Activated T-helper 17 cell treated with anti-CD3 and anti-CD28 coated beads, Interleukin-2, amount 50 U/mL, for 72 hours (primary cell): ENCODE measurements around the gene TMEM115. TPM values are rescaled to one million over a fixed set of nuclear protein-coding genes. Genes with fewer than 3 reads are reported as not detected.
A peak's percentile ranks its signal among the peaks of the same experiment; 100 is the strongest.

Experiments used
- ATAC-seq: fragments of 150-1000 bp; cut with Tn5 transposase; replicated peaks from 2 replicates; pipeline ENCODE4 v1.10.0; 2021; ENCODE audit warnings: mild to moderate bottlenecking, moderate library complexity
- H3K27ac Mint-ChIP-seq: one replicate; pipeline ENCODE4 v1.8.0; 2022; ENCODE audit warnings: mixed read lengths
- H3K27me3 Mint-ChIP-seq: one replicate; pipeline ENCODE4 v1.8.0; 2022; ENCODE audit warnings: mixed read lengths
- H3K36me3 Mint-ChIP-seq: one replicate; pipeline ENCODE4 v1.8.0; 2022; ENCODE audit warnings: low read depth, mild to moderate bottlenecking, mixed read lengths
- H3K4me1 Mint-ChIP-seq: one replicate; pipeline ENCODE4 v1.8.0; 2022; ENCODE audit warnings: mixed read lengths
- H3K4me3 Mint-ChIP-seq: one replicate; pipeline ENCODE4 v1.8.0; 2022; ENCODE audit warnings: mild to moderate bottlenecking, mixed read lengths
- H3K9me3 Mint-ChIP-seq: one replicate; pipeline ENCODE4 v1.8.0; 2022; ENCODE audit warnings: mixed read lengths
- total RNA-seq, 2 donors: library from RNA; stranded (reverse); gene quantifications; one replicate each; pipeline ENCODE4 v1.2.3, GENCODE V29; 2022

Gene TMEM115
- total RNA-seq, 2 donors from 2014 or later = 14.3 to 21.9 TPM

GRCh38 chr3:50352781-50353180, 6.5 kb downstream of the TMEM115 start:
- H3K9me3 Mint-ChIP-seq = no peaks in the 10 kb centered on the region
- peaks cover 17% of the 10 kb centered on the region for H3K4me1 Mint-ChIP-seq
- peaks cover 84% of the 10 kb centered on the region for H3K36me3 Mint-ChIP-seq
- H3K27me3 Mint-ChIP-seq = no peaks in the 10 kb centered on the region
- H3K27ac Mint-ChIP-seq = no peak overlapping the region
- H3K4me3 Mint-ChIP-seq = peak overlapping the region; percentile 16
- no peak for ATAC-seq

GRCh38 chr3:50351323-50351697, 8.0 kb downstream of the TMEM115 start:
- peak; percentile 9 for ATAC-seq
- H3K9me3 Mint-ChIP-seq = no peaks in the 10 kb centered on the region
- peaks cover 87% of the 10 kb centered on the region for H3K36me3 Mint-ChIP-seq
- H3K27ac Mint-ChIP-seq = peak overlapping the region; percentile 97
- no peaks in the 10 kb centered on the region for H3K27me3 Mint-ChIP-seq
- peak overlapping the region; percentile 98 for H3K4me3 Mint-ChIP-seq
- peaks cover 15% of the 10 kb centered on the region for H3K4me1 Mint-ChIP-seq

- peak within 1 kb of the TSS; percentile 98 for H3K4me3 Mint-ChIP-seq
- peaks cover 19% of the 10 kb centered on the region for H3K4me1 Mint-ChIP-seq
- peak; percentile 94 for ATAC-seq
- no peaks in the 10 kb centered on the region for H3K9me3 Mint-ChIP-seq
- H3K27me3 Mint-ChIP-seq = no peaks in the 10 kb centered on the region
- peaks cover 87% of the 10 kb centered on the region for H3K36me3 Mint-ChIP-seq
- peak within 1 kb of the TSS; percentile 97 for H3K27ac Mint-ChIP-seq
Observed at GRCh38 chr3:50350527-50351322, 8.6 kb downstream of the TMEM115 start, which contains the start of the genes CYB561D2 and NPRL2. CYB561D2 (plus strand) TSS chr3:50350862; CDS start chr3:50351434, 572 bp downstream. NPRL2 (minus strand) TSS chr3:50350775; CDS start chr3:50350652, 123 bp downstream.

GRCh38 chr3:50350213-50350526, 9.2 kb downstream of the TMEM115 start:
- Mint-ChIP-seq H3K27me3 (no peaks in the 10 kb centered on the region), H3K4me3 (peak overlapping the region; percentile 98), H3K36me3 (peaks cover 82% of the 10 kb centered on the region), H3K27ac (peak overlapping the region; percentile 97), H3K9me3 (no peaks in the 10 kb centered on the region), H3K4me1 (peaks cover 20% of the 10 kb centered on the region)
- no peak for ATAC-seq

GRCh38 chr3:50347187-50347813, 12.0 kb downstream of the TMEM115 start:
- Mint-ChIP-seq H3K4me3 (no peak overlapping the region), H3K27me3 (no peaks in the 10 kb centered on the region), H3K27ac (no peak overlapping the region), H3K4me1 (peaks cover 20% of the 10 kb centered on the region), H3K36me3 (peaks cover 57% of the 10 kb centered on the region), H3K9me3 (no peaks in the 10 kb centered on the region)
- ATAC-seq = no peak

- Mint-ChIP-seq H3K4me1 (peaks cover 20% of the 10 kb centered on the region), H3K36me3 (peaks cover 41% of the 10 kb centered on the region), H3K27me3 (no peaks in the 10 kb centered on the region), H3K27ac (no peak within 1 kb of the TSS), H3K9me3 (no peaks in the 10 kb centered on the region), H3K4me3 (peak within 1 kb of the TSS; percentile 80)
- peak; percentile 34 for ATAC-seq
Observed at GRCh38 chr3:50345586-50346234, 13.6 kb downstream of the TMEM115 start, which contains the start of gene ZMYND10. ZMYND10 (minus strand) TSS chr3:50345732; CDS start chr3:50345579, 153 bp downstream.

- no peaks in the 10 kb centered on the region for H3K9me3 Mint-ChIP-seq
- no peaks in the 10 kb centered on the region for H3K27me3 Mint-ChIP-seq
- H3K27ac Mint-ChIP-seq = no peak overlapping the region
- peaks cover 37% of the 10 kb centered on the region for H3K36me3 Mint-ChIP-seq
- peaks cover 16% of the 10 kb centered on the region for H3K4me1 Mint-ChIP-seq
- ATAC-seq = no peak
- H3K4me3 Mint-ChIP-seq = peak overlapping the region; percentile 80
Observed at GRCh38 chr3:50345008-50345407, 14.3 kb downstream of the TMEM115 start.

- Mint-ChIP-seq H3K27me3 (no peaks in the 10 kb centered on the region), H3K36me3 (peaks cover 38% of the 10 kb centered on the region), H3K9me3 (no peaks in the 10 kb centered on the region), H3K4me1 (peaks cover 19% of the 10 kb centered on the region), H3K27ac (no peak overlapping the region), H3K4me3 (no peak overlapping the region)
- no peak for ATAC-seq
Observed at GRCh38 chr3:50342813-50343633, 16.3 kb downstream of the TMEM115 start.

GRCh38 chr3:50341996-50342650, 17.2 kb downstream of the TMEM115 start:
- no peak for ATAC-seq
- Mint-ChIP-seq H3K36me3 (peaks cover 38% of the 10 kb centered on the region), H3K27ac (no peak overlapping the region), H3K4me1 (peaks cover 16% of the 10 kb centered on the region), H3K4me3 (peak overlapping the region; percentile 98), H3K9me3 (no peaks in the 10 kb centered on the region), H3K27me3 (no peaks in the 10 kb centered on the region)

- Mint-ChIP-seq H3K4me1 (peaks cover 16% of the 10 kb centered on the region), H3K9me3 (no peaks in the 10 kb centered on the region), H3K27me3 (no peaks in the 10 kb centered on the region), H3K27ac (no peak overlapping the region), H3K4me3 (peak overlapping the region; percentile 98), H3K36me3 (peaks cover 38% of the 10 kb centered on the region)
- ATAC-seq = no peak
Observed at GRCh38 chr3:50341537-50341936, 17.8 kb downstream of the TMEM115 start.

- H3K4me1 Mint-ChIP-seq = peaks cover 11% of the 10 kb centered on the region
- peak within 1 kb of the TSS; percentile 93 for H3K27ac Mint-ChIP-seq
- H3K27me3 Mint-ChIP-seq = no peaks in the 10 kb centered on the region
- H3K4me3 Mint-ChIP-seq = peak within 1 kb of the TSS; percentile 98
- no peaks in the 10 kb centered on the region for H3K9me3 Mint-ChIP-seq
- ATAC-seq = peak; percentile 44
- peaks cover 46% of the 10 kb centered on the region for H3K36me3 Mint-ChIP-seq
Observed at GRCh38 chr3:50340448-50341329, 18.6 kb downstream of the TMEM115 start, which contains the start of gene RASSF1. RASSF1 (minus strand) TSS chr3:50340836; CDS start chr3:50340805, 31 bp downstream.

- Mint-ChIP-seq H3K27me3 (no peaks in the 10 kb centered on the region), H3K4me1 (peaks cover 11% of the 10 kb centered on the region), H3K4me3 (peak overlapping the region; percentile 98), H3K27ac (peak overlapping the region; percentile 93), H3K9me3 (no peaks in the 10 kb centered on the region), H3K36me3 (peaks cover 52% of the 10 kb centered on the region)
- ATAC-seq = no peak
Observed at GRCh38 chr3:50340147-50340447, 19.2 kb downstream of the TMEM115 start.
